IPS-NIHi11 (cell line): Measurements from ENCODE around the gene ZNF774.
"Not testable (repeated sequence)": the region's sequence is repeated elsewhere in the genome, so short reads cannot be mapped to it uniquely, and the experiment has no call there.

ENCODE experiments used
- DNase-seq: peaks from one replicate; pipeline ENCODE4 v3.0.0; 2012; ENCODE audit warnings: mixed read lengths, low spot score

The ZNF774 gene

GRCh38 chr15:90352107-90352893 lies at the start of gene ZNF774:
ZNF774 (plus strand) TSS chr15:90352284; CDS start chr15:90354661, 2,377 bp downstream.
- peak; percentile 99 for DNase-seq

- DNase-seq: not testable (repeated sequence)
Observed at GRCh38 chr15:90305355-90305754, 46.7 kb upstream of the ZNF774 start.

- DNase-seq: no peak
Observed at GRCh38 chr15:90305932-90306331, 46.2 kb upstream of the ZNF774 start.

- DNase-seq: no peak
Observed at GRCh38 chr15:90306560-90306959, 45.5 kb upstream of the ZNF774 start.

GRCh38 chr15:90307661-90308060 lies 44.4 kb upstream of the ZNF774 start:
- no peak for DNase-seq

- DNase-seq: no peak
Observed at GRCh38 chr15:90309020-90309419, 43.1 kb upstream of the ZNF774 start.

GRCh38 chr15:90315278-90315982 lies 36.7 kb upstream of the ZNF774 start:
- DNase-seq: peak; percentile 25

- no peak for DNase-seq
Observed at GRCh38 chr15:90316139-90316538, 35.9 kb upstream of the ZNF774 start.

GRCh38 chr15:90318591-90318990 lies 33.5 kb upstream of the ZNF774 start:
- no peak for DNase-seq

- DNase-seq: peak; percentile 89
Observed at GRCh38 chr15:90320062-90320884, 31.8 kb upstream of the ZNF774 start.

GRCh38 chr15:90320885-90321278 lies 31.2 kb upstream of the ZNF774 start:
- DNase-seq: no peak

- DNase-seq: no peak
Observed at GRCh38 chr15:90322538-90322937, 29.5 kb upstream of the ZNF774 start.

GRCh38 chr15:90325726-90326125 lies 26.4 kb upstream of the ZNF774 start:
- no peak for DNase-seq

GRCh38 chr15:90326441-90326840 lies 25.6 kb upstream of the ZNF774 start:
- no peak for DNase-seq

GRCh38 chr15:90327311-90327710 lies 24.8 kb upstream of the ZNF774 start:
- no peak for DNase-seq

GRCh38 chr15:90334304-90334731 lies 17.8 kb upstream of the ZNF774 start:
- DNase-seq: no peak

- no peak for DNase-seq
Observed at GRCh38 chr15:90336705-90337141, 15.4 kb upstream of the ZNF774 start.

GRCh38 chr15:90337256-90337655 lies 14.8 kb upstream of the ZNF774 start:
- DNase-seq: no peak

GRCh38 chr15:90338532-90338931 lies 13.6 kb upstream of the ZNF774 start:
- no peak for DNase-seq

GRCh38 chr15:90340345-90340744 lies 11.7 kb upstream of the ZNF774 start:
- DNase-seq: peak; percentile 63

GRCh38 chr15:90343302-90343790 lies 8.7 kb upstream of the ZNF774 start:
- no peak for DNase-seq

- no peak for DNase-seq
Observed at GRCh38 chr15:90344662-90345061, 7.4 kb upstream of the ZNF774 start.
